ENCODE measurements around the gene CLEC16A. TPM values are rescaled to one million over a fixed set of nuclear protein-coding genes. Genes with fewer than 3 reads are reported as not detected.

The CLEC16A gene
- polyA plus RNA-seq, 1 donor = 27.0 TPM

GRCh38 chr16:11175787-11176341 is 231.5 kb downstream of the CLEC16A start:
- no peak for DNase-seq

- no peak for DNase-seq
Measured at GRCh38 chr16:11177578-11178160, 233.3 kb downstream of the CLEC16A start.

GRCh38 chr16:11178424-11178823 is 234.1 kb downstream of the CLEC16A start:
- DNase-seq = no peak

- DNase-seq = no peak
Measured at GRCh38 chr16:11179574-11179973, 235.2 kb downstream of the CLEC16A start.

- DNase-seq = no peak
Measured at GRCh38 chr16:11180489-11180888, 236.1 kb downstream of the CLEC16A start.

- no peak for DNase-seq
Measured at GRCh38 chr16:11181242-11181898, 237.0 kb downstream of the CLEC16A start.

- DNase-seq = no peak
Measured at GRCh38 chr16:11181899-11182279, 237.5 kb downstream of the CLEC16A start.

GRCh38 chr16:11182411-11182810 is 238.0 kb downstream of the CLEC16A start:
- no peak for DNase-seq

GRCh38 chr16:11183035-11183812 is 238.9 kb downstream of the CLEC16A start:
- no peak for DNase-seq

GRCh38 chr16:11183951-11184350 is 239.6 kb downstream of the CLEC16A start:
- DNase-seq = no peak

GRCh38 chr16:11187522-11188023 is 243.2 kb downstream of the CLEC16A start:
- no peak for DNase-seq

GRCh38 chr16:11188801-11189740 is 244.7 kb downstream of the CLEC16A start:
- DNase-seq = no peak

GRCh38 chr16:11190588-11191560 is 246.5 kb downstream of the CLEC16A start:
- no peak for DNase-seq

GRCh38 chr16:11191665-11192064 is 247.3 kb downstream of the CLEC16A start:
- DNase-seq = no peak

GRCh38 chr16:11193494-11193893 is 249.1 kb downstream of the CLEC16A start:
- no peak for DNase-seq

- DNase-seq = no peak
Measured at GRCh38 chr16:11194913-11195312, 250.5 kb downstream of the CLEC16A start.

- no peak for DNase-seq
Measured at GRCh38 chr16:11196286-11196828, 252.0 kb downstream of the CLEC16A start.

- no peak for DNase-seq
Measured at GRCh38 chr16:11198375-11198774, 254.0 kb downstream of the CLEC16A start.

- no peak for DNase-seq
Measured at GRCh38 chr16:11198828-11199227, 254.5 kb downstream of the CLEC16A start.

GRCh38 chr16:11200592-11200991 is 256.2 kb downstream of the CLEC16A start:
- DNase-seq = no peak
